Liver (tissue), 3 donors: ENCODE results near the gene PPP2CA.

Experiments used
- JUND ChIP-seq, 2 donors: IDR thresholded peaks; 2 replicates each; pipeline ENCODE4 v1.6.1; 2016; ENCODE audit warnings: antibody characterized with exemption in 2 of 2
- TAF1 ChIP-seq: conservative IDR thresholded peaks from 2 replicates; pipeline ENCODE4 v1.6.1; 2016; ENCODE audit warnings: antibody characterized with exemption, mild to moderate bottlenecking
- ZBTB33 ChIP-seq: IDR thresholded peaks from 2 replicates; pipeline ENCODE4 v1.6.1; 2016; ENCODE audit warnings: antibody characterized with exemption
- TF ChIP-seq, protein P1 (sequence below): fragments of 150-350 bp; IDR thresholded peaks from 2 replicates; pipeline ENCODE4 v1.5.1; 2017; ENCODE audit warnings: improper control_type of control experiment, low read depth, low read length; ENCODE audit not compliant: missing input control
- donor health status: healthy.
- donor health status: healthy.

GRCh38 chr5:134257176-134257575, 31.3 kb upstream of the PPP2CA start:
- TF ChIP-seq, protein P1, sequence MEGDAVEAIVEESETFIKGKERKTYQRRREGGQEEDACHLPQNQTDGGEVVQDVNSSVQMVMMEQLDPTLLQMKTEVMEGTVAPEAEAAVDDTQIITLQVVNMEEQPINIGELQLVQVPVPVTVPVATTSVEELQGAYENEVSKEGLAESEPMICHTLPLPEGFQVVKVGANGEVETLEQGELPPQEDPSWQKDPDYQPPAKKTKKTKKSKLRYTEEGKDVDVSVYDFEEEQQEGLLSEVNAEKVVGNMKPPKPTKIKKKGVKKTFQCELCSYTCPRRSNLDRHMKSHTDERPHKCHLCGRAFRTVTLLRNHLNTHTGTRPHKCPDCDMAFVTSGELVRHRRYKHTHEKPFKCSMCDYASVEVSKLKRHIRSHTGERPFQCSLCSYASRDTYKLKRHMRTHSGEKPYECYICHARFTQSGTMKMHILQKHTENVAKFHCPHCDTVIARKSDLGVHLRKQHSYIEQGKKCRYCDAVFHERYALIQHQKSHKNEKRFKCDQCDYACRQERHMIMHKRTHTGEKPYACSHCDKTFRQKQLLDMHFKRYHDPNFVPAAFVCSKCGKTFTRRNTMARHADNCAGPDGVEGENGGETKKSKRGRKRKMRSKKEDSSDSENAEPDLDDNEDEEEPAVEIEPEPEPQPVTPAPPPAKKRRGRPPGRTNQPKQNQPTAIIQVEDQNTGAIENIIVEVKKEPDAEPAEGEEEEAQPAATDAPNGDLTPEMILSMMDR, result no peak
- no peak for TF ChIP-seq TAF1
- TF ChIP-seq JUND (IDR thresholded peaks at IDR 0.05), result no peak
- no peak for TF ChIP-seq ZBTB33
